Esophagus muscularis mucosa (tissue), 4 donors: Measurements from ENCODE around the gene RPL11. TPM values are rescaled to one million over a fixed set of nuclear protein-coding genes. Genes with fewer than 3 reads are reported as not detected.

ENCODE experiments used
- DNase-seq: peaks from one replicate; pipeline ENCODE4 v3.0.0-alpha.2; 2017; ENCODE audit errors: extremely low spot score
- H3K27ac ChIP-seq, 4 donors: fragments of 200-600 bp; sonication (generic); replicated peaks in 1 of 4; 1 replicate in 3 of 4; 2 replicates in 1 of 4; pipeline ENCODE4 v1.5.1; 2016 to 2019; ENCODE audit warnings: mild to moderate bottlenecking in 1 of 4
- H3K27me3 ChIP-seq, 4 donors: fragments of 200-600 bp; sonication (generic); one replicate each; pipeline versions ENCODE4 v1.5.1 to v1.6.0; 2016 to 2019
- H3K36me3 ChIP-seq, 4 donors: fragments of 200-600 bp; sonication (generic); one replicate each; pipeline ENCODE4 v1.5.1; 2016 to 2019
- H3K4me1 ChIP-seq, 4 donors: fragments of 200-600 bp; sonication (generic); one replicate each; pipeline ENCODE4 v1.5.1; 2016 to 2019
- H3K4me3 ChIP-seq, 4 donors: fragments of 200-600 bp; sonication (generic); 1 replicate in 2 of 4; 2 replicates in 2 of 4; pipeline ENCODE4 v1.5.1; 2016 to 2019; ENCODE audit warnings: mild to moderate bottlenecking in 4 of 4, moderate library complexity in 1 of 4
- H3K9me3 ChIP-seq, 4 donors: fragments of 200-600 bp; sonication (generic); 1 replicate in 3 of 4; 2 replicates in 1 of 4; pipeline ENCODE4 v1.5.1; 2016 to 2019
- EP300 ChIP-seq: sonication (generic); formaldehyde crosslinking; IDR thresholded peaks from one replicate; pipeline ENCODE4 v1.6.1; 2017; ENCODE audit warnings: antibody characterized with exemption
- POLR2A ChIP-seq: fragments of 450-650 bp; IDR thresholded peaks from one replicate; pipeline ENCODE4 v1.6.1; 2017; ENCODE audit warnings: antibody characterized with exemption, moderate library complexity, mild to moderate bottlenecking, low read depth
- POLR2AphosphoS5 ChIP-seq, 2 donors: sonication (generic); formaldehyde crosslinking; IDR thresholded peaks; one replicate each; pipeline ENCODE4 v1.6.1; 2017; ENCODE audit warnings: antibody characterized with exemption in 2 of 2
- WGBS: methylation state at CpG from one replicate; pipeline ENCODE4 v1.1.5; 2018; 5-methylcytosine and 5-hydroxymethylcytosine counted together
- intact Hi-C: fragments of 100-400 bp; cut with DNase I; formaldehyde crosslinking; loops from one replicate; pipeline ENCODE4 v1.15.1; 2023
- total RNA-seq, 4 donors: library from RNA; depleted of rRNA; stranded (reverse); fragments of >200 nt; gene quantifications; one replicate each; pipeline versions ENCODE4 v1.1.0 to v1.2.1, GENCODE V29; 2016
- TF ChIP-seq, protein P1 (sequence below), 3 experiments: fragments of 200-600 bp in 2 of 3; fragments of 450-650 bp in 1 of 3; sonication (generic) in 2 of 3; IDR thresholded peaks; one replicate each; pipeline ENCODE4 v1.5.1; 2017 to 2019; ENCODE audit warnings: antibody characterized with exemption in 3 of 3, mild to moderate bottlenecking in 2 of 3, moderate library complexity in 1 of 3

RPL11 gene
- total RNA-seq, 4 donors from 2014 or later, result 706 to 1,125 (median 899) TPM

DNA sequence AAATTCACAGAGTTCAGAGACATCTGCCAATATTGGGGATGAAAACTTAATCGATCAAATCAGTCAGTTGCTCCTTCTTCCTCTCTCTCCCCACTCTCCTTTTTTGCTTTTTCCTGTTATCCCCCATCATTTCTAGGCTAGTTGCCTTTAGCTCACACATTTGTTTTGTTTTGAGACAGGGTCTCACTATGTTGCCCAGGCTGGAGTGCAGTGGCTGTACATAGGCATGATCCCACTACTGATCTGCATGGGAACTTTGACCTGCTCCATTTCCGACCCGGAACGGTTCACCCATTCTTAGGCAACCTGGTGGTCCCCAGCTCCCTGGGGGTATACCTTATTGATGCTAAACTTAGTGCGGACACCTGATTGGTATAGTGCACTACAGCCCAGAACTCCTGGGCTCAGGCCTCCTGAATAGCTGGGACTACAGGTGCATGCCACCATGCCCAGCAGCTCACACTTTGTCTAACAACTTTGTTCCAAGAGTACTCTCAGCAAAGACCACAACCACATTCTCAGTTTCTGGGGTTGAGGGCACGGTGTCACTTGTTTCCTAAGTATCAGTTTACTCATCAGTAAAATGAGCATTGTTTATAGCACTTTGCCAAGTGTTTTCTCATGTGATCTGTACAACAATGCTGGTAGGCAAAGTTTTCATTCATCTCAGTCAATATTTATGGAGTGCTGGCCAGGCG, 45.0 kb downstream of the RPL11 start:
- Histone ChIP-seq H3K36me3 (no peaks in the 10 kb centered on the region), H3K4me1 (no peaks in the 10 kb centered on the region), H3K27me3 (no peaks in the 10 kb centered on the region), H3K9me3 (no peaks in the 10 kb centered on the region), H3K4me3 (no peak overlapping the region), H3K27ac (no peak overlapping the region)
- WGBS, result 91% methylated on average over 7 of the region's 7 CpGs
- no peak for TF ChIP-seq POLR2AphosphoS5 (IDR thresholded peaks at IDR 0.05)
- intact Hi-C loops, result no loop called here
- no peak for DNase-seq

DNA sequence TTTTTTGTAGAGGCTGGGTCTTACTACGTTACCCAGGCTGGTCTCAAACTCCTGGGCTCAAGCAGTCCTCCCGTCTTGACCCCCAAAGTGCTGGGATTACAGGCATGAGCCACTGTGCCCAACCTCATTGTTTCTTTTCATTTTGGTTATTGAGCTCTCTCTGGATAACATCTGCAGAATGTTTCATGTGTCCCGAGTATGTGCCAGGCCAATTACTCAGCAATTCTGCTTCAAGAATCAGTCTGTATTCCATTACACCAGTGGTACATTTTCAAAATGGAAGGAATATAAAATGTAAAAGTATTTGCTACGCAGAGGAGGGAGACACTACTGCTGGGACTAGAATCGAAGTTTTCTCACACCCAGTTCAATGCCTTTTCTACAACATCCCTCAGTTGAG, 50.0 kb downstream of the RPL11 start:
- no peak for DNase-seq
- H3K27ac ChIP-seq, result no peak overlapping the region
- H3K4me3 ChIP-seq, result no peak overlapping the region
- intact Hi-C loops, result loop anchor here (5.0 kb wide), 1 partner anchor 49 kb away; the partner anchor contains the start of gene RPL11
- WGBS, result 86% methylated on average over 5 of the region's 5 CpGs
- peaks cover 20 to 33% (median 30%) of the 10 kb centered on the region in 4 donors for H3K4me1 ChIP-seq
- H3K36me3 ChIP-seq, result peaks cover 0 to 8% (median 0%) of the 10 kb centered on the region in 4 donors
- no peaks in the 10 kb centered on the region for H3K9me3 ChIP-seq
- TF ChIP-seq POLR2AphosphoS5 (IDR thresholded peaks at IDR 0.05), result no peak
- no peak for TF ChIP-seq EP300
- no peak for TF ChIP-seq POLR2A
- no peaks in the 10 kb centered on the region for H3K27me3 ChIP-seq

DNA sequence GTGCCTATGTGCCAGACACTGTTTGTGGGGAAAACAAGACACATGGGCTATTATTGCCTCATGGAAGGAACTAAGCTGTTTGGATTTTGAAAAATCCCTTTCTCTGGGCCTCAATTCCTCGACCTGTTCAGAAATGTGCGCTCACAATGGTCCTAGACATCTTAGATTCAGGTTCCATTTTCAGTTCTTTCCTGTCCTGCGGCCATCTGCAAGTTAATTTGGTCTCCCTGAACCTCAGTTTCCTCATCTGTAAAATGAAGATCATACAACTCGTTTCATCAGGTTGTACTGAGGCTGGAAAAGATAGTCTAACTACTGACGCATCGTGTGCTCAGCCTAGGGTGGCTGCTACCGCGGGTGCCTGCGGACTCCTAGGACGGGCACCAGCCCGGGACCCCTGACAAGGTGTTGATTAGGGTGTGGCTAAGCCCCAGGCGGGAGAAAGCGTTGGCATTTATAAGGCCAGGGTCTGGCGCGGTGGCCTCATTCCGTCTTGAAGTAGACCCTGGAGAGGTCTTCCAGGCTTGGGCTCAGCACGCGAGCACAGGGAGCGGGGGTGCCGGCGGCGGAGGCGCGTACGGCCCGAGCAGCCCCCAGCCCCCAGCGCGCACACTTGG, 51.2 kb downstream of the RPL11 start:
- peak overlapping the region; percentile 83 to 96 (median 96) for H3K4me3 ChIP-seq
- H3K27ac ChIP-seq, result peak overlapping the region; percentile 92 to 95 (median 95)
- no peaks in the 10 kb centered on the region for H3K9me3 ChIP-seq
- peaks cover 0 to 8% (median 0%) of the 10 kb centered on the region in 4 donors for H3K36me3 ChIP-seq
- H3K27me3 ChIP-seq, result no peaks in the 10 kb centered on the region
- H3K4me1 ChIP-seq, result peaks cover 21 to 44% (median 39%) of the 10 kb centered on the region in 4 donors
- WGBS, result 20% methylated on average over 11 of the region's 28 CpGs
- TF ChIP-seq EP300, result no peak
- TF ChIP-seq POLR2AphosphoS5 (IDR thresholded peaks at IDR 0.05), result no peak
- TF ChIP-seq, protein P1, sequence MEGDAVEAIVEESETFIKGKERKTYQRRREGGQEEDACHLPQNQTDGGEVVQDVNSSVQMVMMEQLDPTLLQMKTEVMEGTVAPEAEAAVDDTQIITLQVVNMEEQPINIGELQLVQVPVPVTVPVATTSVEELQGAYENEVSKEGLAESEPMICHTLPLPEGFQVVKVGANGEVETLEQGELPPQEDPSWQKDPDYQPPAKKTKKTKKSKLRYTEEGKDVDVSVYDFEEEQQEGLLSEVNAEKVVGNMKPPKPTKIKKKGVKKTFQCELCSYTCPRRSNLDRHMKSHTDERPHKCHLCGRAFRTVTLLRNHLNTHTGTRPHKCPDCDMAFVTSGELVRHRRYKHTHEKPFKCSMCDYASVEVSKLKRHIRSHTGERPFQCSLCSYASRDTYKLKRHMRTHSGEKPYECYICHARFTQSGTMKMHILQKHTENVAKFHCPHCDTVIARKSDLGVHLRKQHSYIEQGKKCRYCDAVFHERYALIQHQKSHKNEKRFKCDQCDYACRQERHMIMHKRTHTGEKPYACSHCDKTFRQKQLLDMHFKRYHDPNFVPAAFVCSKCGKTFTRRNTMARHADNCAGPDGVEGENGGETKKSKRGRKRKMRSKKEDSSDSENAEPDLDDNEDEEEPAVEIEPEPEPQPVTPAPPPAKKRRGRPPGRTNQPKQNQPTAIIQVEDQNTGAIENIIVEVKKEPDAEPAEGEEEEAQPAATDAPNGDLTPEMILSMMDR (IDR thresholded peaks at IDR 0.05), result no peak
- no peak for TF ChIP-seq POLR2A
- intact Hi-C loops, result loop anchor here (5.0 kb wide), 1 partner anchor 50 kb away; the partner anchor contains the start of gene RPL11
- DNase-seq, result no peak

DNA sequence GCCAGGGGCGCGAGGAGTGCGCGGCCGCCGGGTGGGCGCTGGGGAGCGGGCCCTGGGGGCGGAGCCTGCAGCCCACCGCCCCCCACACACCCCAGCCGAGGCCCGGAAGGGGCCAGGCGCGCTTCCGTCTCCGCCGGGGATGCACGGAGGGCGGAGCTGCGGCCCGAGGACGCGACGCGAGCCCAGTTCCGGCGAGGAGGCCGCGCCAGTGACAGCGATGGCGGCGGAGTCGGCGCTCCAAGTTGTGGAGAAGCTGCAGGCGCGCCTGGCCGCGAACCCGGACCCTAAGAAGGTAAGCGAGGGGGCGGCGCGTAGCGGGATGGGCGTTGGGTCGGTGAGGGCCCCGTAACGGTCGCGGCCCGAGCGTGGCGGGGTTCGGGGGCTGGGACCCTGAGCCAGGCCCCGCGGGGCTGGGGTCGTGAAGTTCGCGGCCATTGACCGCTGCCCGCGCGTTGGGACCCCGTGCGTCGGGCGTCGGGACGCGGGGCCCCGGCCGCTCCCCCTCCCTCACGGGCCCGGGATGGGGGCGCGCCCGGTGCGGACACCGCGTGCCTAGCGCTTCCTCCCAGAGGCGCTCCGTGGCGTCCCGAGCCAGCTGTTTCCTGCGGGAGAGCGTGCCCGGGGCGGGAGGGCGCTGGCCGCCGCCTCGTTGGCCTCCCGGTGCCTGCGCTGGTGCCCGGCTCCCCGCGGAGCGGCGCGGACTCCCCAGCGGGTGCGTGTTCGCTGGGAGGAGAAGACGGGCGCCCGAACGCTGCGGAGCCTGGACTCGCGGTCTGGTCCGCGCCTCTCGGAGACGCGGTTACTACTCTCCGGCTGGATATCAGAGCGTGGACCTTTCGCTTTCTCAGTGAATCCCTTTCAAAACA, 51.9 kb downstream of the RPL11 start, which contains the start of gene ELOA:
ELOA (plus strand) TSS at position 185 of the 866 bp plus-strand sequence; CDS start at position 218, 33 bp downstream.
- intact Hi-C loops, result loop anchor here (5.0 kb wide), 1 partner anchor 51 kb away; the partner anchor contains the start of gene RPL11

DNA sequence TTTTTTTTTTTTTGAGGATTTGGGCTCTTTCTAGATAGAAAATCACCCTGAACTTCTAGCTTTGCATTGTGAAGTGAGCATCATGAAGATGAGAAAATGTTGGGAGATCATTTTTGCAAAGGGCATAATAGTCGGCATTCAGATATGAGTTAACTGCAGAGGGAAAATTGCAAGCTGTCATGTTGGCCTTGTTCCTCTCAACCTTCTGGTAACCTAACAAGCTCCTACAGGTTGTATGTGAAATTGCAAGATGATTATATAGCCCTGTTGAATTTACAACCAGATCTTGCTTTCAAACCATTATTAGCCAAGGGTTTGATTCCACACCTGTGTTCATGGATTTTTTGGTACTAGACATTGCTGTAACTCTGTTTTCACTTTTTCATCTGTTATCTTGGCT, 53.9 kb downstream of the RPL11 start:
- Histone ChIP-seq H3K36me3 (peaks cover 0 to 19% (median 11%) of the 10 kb centered on the region in 4 donors), H3K27ac (no peak overlapping the region), H3K4me3 (no peak overlapping the region), H3K4me1 (peaks cover 23 to 54% (median 50%) of the 10 kb centered on the region in 4 donors), H3K27me3 (no peaks in the 10 kb centered on the region), H3K9me3 (no peaks in the 10 kb centered on the region)
- intact Hi-C loops, result no loop called here
- TF ChIP-seq, protein P1 (IDR thresholded peaks at IDR 0.05), result peak in 1 of 3 experiments; percentile 23
- TF ChIP-seq POLR2A, result no peak
- TF ChIP-seq POLR2AphosphoS5 (IDR thresholded peaks at IDR 0.05), result no peak
- no peak for TF ChIP-seq EP300
- DNase-seq, result no peak
- WGBS, result 64% methylated on average over 1 of the region's 1 CpG

More for the DNA sequence above, 51.9 kb downstream of the RPL11 start, which contains the start of gene ELOA:
- WGBS, result 0% methylated on average over 1 of the region's 119 CpGs
- Histone ChIP-seq H3K36me3 (peaks cover 0 to 8% (median under 1%) of the 10 kb centered on the region in 4 donors), H3K9me3 (no peaks in the 10 kb centered on the region), H3K27me3 (no peaks in the 10 kb centered on the region), H3K27ac (peak within 1 kb of the TSS; percentile 92 to 95 (median 95)), H3K4me1 (peaks cover 23 to 51% (median 47%) of the 10 kb centered on the region in 4 donors), H3K4me3 (peak within 1 kb of the TSS; percentile 83 to 96 (median 96))
- TF ChIP-seq POLR2AphosphoS5 (IDR thresholded peaks at IDR 0.05) (peak; percentile 75 to 82), POLR2A (peak; percentile 43)
- TF ChIP-seq, protein P1 (IDR thresholded peaks at IDR 0.05), result no peak
- no peak for DNase-seq
